AG09309 (cell line): Measurements from ENCODE around the gene GTPBP8.
A peak's percentile ranks its signal among the peaks of the same experiment; 100 is the strongest.

ENCODE experiments used
- DNase-seq: peaks from one replicate; pipeline ENCODE4 v3.0.0-alpha.2; 2010; ENCODE audit warnings: low read depth
- H3K4me3 ChIP-seq: 2 replicates; pipeline ENCODE4 v1.5.1; 2011; ENCODE audit warnings: mild to moderate bottlenecking, low read depth, low read length, moderate library complexity; ENCODE audit not compliant: control insufficient read depth
- TF ChIP-seq, protein P1 (sequence below): IDR thresholded peaks from 2 replicates; pipeline ENCODE4 v1.5.1; 2011; ENCODE audit warnings: mild to moderate bottlenecking, low read depth, low read length, inconsistent platforms; ENCODE audit not compliant: insufficient read depth, control insufficient read depth; ENCODE audit errors: missing control alignments

The GTPBP8 gene

GRCh38 chr3:113051302-113051711 is 60.5 kb downstream of the GTPBP8 start:
- no peak overlapping the region for H3K4me3 ChIP-seq

More at GRCh38 chr3:113051302-113051711, 60.5 kb downstream of the GTPBP8 start:
- peak; percentile 52 for DNase-seq
- TF ChIP-seq, protein P1, sequence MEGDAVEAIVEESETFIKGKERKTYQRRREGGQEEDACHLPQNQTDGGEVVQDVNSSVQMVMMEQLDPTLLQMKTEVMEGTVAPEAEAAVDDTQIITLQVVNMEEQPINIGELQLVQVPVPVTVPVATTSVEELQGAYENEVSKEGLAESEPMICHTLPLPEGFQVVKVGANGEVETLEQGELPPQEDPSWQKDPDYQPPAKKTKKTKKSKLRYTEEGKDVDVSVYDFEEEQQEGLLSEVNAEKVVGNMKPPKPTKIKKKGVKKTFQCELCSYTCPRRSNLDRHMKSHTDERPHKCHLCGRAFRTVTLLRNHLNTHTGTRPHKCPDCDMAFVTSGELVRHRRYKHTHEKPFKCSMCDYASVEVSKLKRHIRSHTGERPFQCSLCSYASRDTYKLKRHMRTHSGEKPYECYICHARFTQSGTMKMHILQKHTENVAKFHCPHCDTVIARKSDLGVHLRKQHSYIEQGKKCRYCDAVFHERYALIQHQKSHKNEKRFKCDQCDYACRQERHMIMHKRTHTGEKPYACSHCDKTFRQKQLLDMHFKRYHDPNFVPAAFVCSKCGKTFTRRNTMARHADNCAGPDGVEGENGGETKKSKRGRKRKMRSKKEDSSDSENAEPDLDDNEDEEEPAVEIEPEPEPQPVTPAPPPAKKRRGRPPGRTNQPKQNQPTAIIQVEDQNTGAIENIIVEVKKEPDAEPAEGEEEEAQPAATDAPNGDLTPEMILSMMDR, result peak; percentile 83
